GM12801 (cell line): ENCODE measurements around the gene MNDA.

Source experiments
- TF ChIP-seq, protein P1 (sequence below): IDR thresholded peaks from one replicate; pipeline ENCODE4 v1.5.1; 2011; ENCODE audit warnings: control low read depth; ENCODE audit not compliant: insufficient read length; ENCODE audit errors: extremely low read depth

The MNDA gene

DNA sequence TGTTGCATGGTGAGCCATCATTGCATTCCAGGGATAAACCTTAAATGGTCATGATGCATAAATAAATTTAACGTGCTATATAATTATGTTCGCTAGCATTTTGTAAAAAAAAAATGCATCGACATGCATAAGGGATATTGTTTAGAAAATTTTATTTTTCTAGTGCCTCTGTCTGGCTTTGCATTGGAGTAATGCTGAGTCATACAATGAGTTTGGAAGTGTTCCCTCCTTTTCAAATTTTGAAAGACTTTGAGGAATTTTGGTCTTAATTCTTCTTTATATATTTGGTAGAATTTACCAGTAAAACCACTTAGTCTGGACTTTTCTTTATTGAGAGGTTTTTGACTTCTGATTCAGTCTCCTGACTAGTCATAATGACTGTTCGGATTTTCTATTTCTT lies 4.9 kb downstream of the MNDA start:
- TF ChIP-seq, protein P1, sequence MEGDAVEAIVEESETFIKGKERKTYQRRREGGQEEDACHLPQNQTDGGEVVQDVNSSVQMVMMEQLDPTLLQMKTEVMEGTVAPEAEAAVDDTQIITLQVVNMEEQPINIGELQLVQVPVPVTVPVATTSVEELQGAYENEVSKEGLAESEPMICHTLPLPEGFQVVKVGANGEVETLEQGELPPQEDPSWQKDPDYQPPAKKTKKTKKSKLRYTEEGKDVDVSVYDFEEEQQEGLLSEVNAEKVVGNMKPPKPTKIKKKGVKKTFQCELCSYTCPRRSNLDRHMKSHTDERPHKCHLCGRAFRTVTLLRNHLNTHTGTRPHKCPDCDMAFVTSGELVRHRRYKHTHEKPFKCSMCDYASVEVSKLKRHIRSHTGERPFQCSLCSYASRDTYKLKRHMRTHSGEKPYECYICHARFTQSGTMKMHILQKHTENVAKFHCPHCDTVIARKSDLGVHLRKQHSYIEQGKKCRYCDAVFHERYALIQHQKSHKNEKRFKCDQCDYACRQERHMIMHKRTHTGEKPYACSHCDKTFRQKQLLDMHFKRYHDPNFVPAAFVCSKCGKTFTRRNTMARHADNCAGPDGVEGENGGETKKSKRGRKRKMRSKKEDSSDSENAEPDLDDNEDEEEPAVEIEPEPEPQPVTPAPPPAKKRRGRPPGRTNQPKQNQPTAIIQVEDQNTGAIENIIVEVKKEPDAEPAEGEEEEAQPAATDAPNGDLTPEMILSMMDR: no peak

DNA sequence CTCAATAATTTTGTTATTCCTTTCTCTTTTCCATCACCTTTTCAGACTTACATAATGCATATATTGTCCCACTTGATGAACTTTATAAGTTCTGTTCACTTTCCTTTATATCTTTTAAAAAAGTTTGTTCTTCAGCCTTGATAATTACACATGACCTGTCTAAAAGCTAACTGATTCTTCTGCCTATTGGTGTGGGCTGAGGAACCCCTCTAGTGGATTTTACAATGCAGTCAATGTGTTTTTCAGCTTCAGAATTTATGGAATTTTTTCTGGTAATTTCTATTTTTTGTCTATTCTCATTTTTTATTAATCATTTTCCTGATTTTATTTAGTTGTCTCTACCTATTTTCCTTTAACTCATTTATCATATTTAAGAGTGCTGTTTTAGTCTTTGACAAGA lies 7.5 kb downstream of the MNDA start:
- TF ChIP-seq, protein P1: no peak

DNA sequence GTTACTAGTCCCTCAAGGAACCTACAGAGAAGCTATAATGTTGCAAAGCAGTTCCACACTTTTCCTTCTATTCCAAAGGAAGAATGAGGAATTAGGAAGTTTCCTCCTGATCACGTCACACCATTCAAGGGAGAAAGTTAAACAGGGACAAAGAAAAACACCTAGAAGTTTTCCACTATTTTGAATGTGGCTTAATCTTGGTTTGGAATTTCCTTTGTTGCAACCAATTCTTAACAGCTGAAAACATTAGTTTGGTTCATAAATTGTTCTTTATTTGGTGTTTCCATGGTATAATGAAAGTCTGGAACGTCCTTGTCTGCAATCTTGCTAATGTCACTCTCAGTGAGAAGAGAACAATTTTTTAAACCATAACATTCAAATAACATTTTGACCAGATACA lies 8.4 kb downstream of the MNDA start:
- TF ChIP-seq, protein P1: no peak

DNA sequence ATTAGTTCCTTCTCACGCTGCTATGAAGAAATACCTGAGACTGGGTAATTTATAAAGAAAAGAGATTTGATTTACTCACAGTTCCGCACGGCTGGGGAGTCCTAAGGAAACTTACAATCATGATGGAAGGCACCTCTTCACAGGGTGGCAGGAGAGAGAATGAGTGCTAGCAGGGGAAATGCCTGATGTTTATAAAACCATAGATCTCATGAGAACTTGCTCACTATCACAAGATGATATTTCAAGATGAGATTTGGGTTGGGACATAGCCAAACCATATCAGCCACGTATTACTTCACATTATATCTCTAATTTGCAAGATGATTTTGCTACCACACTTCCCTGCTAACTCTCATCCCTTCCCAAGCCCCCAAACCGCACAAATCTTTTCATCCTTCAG lies 9.1 kb downstream of the MNDA start:
- TF ChIP-seq, protein P1: no peak

DNA sequence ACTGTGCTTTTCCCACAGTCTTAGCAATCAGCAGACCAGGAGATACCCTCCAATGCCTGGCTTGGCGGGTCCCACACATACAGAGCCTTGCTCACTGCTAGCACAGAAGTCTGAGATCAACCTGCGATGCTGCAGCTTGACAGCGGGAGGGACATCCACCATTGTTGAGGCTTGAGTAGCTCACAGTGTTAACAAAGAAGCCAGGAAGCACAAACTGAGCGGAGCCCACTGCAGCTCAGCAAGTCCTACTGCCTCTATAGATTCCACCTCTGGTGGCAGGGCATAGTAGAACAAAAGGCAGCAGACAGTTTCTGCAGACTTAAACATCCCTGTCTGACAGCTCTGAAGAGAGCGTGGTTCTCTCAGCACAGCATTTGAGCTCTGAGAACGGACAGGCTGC lies 33.4 kb downstream of the MNDA start:
- TF ChIP-seq, protein P1: no peak

DNA sequence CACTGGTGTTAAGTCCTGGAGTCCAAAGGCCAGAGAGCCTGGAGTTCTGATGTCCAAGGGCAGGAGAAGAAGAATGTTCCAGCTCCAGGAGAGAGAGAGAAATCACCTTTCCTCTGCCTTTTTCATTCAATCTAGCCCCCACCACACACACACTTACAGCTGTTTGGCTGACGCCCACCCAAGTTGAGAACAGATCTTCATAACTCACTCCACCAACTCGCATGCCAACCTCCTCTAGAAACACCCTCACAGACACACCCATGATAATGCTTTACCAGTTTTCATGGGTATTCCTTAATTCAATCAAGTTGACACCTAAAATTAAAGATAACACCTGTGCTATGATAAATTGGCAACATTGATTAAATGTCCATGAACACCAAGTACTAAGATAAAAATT lies 42.0 kb downstream of the MNDA start:
- TF ChIP-seq, protein P1: no peak

DNA sequence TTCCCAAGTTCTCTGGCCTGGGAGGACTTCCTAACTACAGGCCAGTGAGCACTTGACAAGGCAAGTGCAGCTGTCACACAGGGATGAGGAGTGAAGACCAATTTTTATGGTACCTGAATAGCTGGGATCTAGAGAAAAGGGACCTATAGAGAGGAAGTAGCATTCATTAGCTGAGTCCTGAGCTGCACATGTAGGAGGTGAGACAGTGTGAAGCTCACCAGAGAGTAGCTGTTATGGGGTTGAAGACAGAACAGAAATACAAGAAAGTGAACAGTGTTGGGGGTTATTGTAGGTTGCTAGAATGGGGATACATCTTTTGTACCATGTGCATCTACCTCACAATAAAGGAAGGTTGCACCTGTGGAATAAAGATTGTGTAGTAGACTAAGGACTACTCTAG lies 62.5 kb downstream of the MNDA start:
- TF ChIP-seq, protein P1: no peak

DNA sequence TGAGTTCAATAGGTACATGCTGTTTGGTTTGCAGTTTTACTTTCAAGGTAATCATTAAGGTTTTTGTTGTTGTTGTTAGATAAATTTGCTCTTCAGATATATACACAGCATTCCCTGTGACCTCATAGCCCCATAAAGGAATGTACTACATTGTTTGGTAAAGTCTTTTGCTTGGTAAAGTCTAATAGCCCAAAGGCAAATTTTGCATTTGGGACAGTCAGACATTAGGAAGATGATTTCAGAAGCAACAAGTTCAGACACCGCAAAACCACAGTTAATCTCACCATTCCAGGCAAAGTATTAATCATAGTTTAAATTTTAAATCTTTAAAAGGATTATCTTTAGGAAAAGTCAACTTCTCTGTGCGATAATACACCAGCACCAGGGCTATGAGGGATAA lies 67.6 kb downstream of the MNDA start:
- TF ChIP-seq, protein P1: no peak
